SIG-M5 treated with dmso at 0.1 percent for 504 hours (cell line): Measurements from ENCODE around the gene PCDHGA12.
"Not testable (repeated sequence)": the region's sequence is repeated elsewhere in the genome, so short reads cannot be mapped to it uniquely, and the experiment has no call there.

Experiments
- DNase-seq: peaks from one replicate; lab custom pipeline; 2025; ENCODE audit not compliant: unreplicated experiment; lab: John Stamatoyannopoulos, UW

Gene PCDHGA12

DNA sequence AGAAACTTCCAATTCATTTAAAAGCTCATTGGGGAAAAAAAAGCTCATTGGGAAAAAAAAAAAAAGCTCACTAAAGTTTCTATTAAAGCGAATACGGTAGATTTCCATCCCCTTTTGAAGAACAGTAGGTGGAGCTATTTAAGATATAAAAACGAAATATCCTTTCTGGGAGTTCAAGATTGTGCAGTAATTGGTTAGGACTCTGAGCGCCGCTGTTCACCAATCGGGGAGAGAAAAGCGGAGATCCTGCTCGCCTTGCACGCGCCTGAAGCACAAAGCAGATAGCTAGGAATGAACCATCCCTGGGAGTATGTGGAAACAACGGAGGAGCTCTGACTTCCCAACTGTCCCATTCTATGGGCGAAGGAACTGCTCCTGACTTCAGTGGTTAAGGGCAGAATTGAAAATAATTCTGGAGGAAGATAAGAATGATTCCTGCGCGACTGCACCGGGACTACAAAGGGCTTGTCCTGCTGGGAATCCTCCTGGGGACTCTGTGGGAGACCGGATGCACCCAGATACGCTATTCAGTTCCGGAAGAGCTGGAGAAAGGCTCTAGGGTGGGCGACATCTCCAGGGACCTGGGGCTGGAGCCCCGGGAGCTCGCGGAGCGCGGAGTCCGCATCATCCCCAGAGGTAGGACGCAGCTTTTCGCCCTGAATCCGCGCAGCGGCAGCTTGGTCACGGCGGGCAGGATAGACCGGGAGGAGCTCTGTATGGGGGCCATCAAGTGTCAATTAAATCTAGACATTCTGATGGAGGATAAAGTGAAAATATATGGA lies at the start of gene PCDHGA12:
Gene PCDHGA12, plus strand, starts transcription at position 176 of the 782 bp plus-strand sequence. Its CDS starts 253 bp downstream, at position 429.
- DNase-seq = peak; percentile 7

DNA sequence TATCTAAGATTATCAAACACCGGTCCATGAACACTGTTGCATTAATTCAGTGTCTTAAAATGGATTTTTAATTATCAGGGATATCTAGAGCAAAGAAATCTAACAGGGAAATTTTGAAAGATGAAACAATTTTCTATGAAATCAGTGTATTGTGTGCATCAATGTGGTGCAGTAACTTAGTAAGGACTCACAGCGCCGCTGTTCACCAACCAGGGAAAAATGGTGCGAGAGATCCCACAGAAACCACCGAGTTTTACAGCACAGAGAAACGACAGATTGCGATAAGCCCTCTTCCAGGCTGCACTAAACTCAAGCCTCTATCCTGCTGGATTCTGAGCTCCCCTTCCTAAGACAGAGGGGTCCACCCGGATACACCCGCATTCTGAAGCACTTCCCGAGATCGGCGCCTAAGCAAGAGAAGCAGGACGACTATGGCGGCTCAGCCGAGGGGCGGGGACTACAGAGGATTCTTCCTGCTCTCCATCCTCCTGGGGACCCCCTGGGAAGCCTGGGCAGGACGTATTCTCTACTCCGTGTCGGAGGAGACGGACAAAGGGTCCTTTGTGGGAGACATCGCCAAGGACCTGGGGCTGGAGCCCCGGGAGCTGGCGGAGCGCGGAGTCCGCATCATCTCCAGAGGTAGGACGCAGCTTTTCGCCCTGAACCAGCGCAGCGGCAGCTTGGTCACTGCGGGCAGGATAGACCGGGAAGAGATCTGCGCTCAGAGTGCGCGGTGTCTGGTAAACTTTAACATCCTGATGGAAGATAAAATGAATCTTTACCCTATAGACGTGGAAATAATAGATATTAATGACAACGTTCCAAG lies 47.6 kb upstream of the PCDHGA12 start, which contains the start of gene PCDHGA7:
Gene PCDHGA7, plus strand, starts transcription at position 274 of the 826 bp plus-strand sequence. Its CDS starts 158 bp downstream, at position 432.
- DNase-seq = no peak

GRCh38 chr5:141383345-141383744 lies 47.0 kb upstream of the PCDHGA12 start:
- no peak for DNase-seq

- no peak for DNase-seq
These were observed 45.6 kb upstream of the PCDHGA12 start for GRCh38 chr5:141384471-141385267.

GRCh38 chr5:141387557-141388311 lies 42.6 kb upstream of the PCDHGA12 start, which contains the start of gene PCDHGB4:
Gene PCDHGB4 (plus strand): TSS chr5:141387698. CDS start chr5:141387885, 187 bp downstream.
- DNase-seq = not testable (repeated sequence)

- no peak for DNase-seq
These were observed 41.6 kb upstream of the PCDHGA12 start for GRCh38 chr5:141388661-141389060.

DNA sequence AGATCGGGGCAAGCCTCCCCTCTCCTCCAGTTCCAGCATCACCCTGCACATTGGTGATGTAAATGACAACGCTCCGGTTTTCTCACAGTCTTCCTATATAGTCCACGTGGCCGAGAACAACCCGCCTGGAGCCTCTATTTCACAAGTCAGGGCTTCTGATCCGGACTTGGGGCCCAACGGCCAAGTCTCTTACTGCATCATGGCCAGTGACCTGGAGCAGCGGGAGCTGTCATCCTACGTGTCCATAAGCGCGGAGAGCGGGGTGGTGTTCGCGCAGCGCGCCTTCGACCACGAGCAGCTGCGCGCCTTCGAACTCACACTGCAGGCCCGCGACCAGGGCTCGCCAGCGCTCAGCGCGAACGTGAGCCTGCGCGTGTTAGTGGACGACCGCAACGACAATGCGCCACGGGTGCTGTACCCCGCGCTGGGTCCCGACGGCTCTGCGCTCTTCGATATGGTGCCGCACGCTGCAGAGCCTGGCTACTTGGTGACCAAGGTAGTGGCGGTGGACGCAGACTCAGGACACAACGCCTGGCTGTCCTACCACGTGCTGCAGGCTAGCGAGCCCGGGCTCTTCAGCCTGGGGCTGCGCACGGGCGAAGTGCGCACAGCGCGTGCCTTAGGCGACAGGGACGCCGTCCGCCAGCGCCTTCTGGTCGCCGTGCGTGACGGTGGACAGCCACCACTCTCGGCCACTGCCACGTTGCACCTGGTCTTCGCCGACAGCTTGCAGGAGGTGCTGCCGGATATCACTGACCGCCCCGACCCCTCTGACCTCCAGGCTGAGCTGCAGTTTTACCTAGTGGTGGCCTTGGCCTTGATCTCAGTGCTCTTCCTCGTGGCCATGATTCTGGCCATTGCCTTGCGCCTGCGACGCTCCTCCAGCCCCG lies 40.9 kb upstream of the PCDHGA12 start:
- no peak for DNase-seq

DNA sequence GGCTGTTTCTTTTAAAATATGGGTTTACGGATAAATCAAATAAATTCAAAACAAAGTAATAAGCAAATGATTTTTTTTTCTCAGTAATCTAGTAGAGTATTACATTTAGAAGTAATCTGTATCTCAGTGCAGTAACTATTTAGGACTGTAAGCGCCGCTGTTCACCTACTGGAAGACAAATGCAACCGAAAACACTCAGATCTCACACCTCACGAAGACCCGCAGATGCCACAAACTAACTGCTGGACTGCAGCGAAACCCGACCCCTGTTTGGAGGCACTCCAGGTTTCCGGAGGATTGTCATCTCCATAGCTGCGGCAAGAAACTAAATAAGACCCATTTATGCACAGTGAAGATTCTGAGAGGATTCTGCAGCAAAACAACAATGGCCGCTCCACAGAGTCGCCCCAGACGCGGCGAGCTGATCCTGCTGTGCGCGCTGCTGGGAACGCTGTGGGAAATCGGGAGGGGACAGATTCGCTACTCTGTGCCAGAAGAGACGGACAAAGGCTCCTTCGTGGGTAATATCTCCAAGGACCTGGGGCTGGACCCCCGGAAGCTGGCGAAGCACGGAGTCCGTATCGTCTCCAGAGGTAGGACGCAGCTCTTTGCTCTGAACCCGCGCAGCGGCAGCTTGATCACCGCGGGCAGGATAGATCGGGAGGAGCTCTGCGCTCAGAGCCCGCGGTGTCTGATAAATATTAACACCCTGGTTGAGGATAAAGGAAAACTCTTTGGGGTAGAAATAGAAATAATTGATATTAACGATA lies 37.7 kb upstream of the PCDHGA12 start, which contains the start of gene PCDHGA8:
Gene PCDHGA8, plus strand, starts transcription at position 205 of the 770 bp plus-strand sequence. Its CDS starts 181 bp downstream, at position 386.
- DNase-seq = no peak

DNA sequence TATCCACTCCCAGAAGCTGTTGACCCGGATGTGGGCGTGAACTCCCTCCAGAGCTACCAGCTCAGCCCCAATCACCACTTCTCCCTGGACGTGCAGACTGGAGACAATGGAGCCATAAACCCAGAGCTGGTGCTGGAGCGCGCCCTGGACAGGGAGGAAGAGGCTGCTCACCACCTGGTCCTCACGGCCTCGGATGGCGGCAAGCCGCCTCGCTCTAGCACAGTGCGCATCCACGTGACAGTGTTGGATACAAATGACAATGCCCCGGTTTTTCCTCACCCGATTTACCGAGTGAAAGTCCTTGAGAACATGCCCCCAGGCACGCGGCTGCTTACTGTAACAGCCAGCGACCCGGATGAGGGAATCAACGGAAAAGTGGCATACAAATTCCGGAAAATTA lies 37.0 kb upstream of the PCDHGA12 start:
- no peak for DNase-seq

GRCh38 chr5:141394401-141395187 lies 35.7 kb upstream of the PCDHGA12 start:
- not testable (repeated sequence) for DNase-seq

DNA sequence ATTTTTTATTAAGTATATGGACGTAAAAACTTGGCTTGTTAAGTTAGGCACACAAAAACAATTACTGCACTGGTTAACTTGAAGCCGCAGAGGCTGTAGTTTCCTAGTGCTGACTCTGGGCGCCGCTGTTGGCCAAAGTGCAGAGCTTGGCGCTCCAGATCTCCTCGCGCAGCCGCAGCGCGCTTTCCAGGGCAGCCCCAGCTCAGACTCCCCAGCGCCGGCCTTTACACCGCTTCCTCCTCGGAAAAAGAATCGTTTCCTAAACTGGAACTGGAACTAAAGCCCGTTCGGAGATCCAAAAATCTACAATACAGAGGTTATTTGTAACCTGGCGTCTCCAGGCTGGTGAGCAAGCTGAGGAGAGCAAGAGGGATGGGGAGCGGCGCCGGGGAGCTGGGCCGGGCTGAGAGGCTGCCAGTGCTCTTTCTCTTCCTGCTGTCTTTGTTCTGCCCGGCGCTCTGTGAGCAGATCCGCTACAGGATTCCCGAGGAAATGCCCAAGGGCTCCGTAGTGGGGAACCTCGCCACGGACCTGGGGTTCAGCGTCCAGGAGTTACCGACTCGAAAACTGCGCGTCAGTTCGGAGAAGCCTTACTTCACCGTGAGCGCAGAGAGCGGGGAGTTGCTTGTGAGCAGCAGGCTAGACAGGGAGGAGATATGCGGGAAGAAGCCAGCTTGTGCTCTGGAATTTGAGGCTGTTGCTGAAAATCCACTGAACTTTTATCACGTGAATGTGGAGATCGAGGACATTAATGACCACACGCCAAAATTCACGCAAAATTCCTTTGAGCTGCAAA lies 32.4 kb upstream of the PCDHGA12 start, which contains the start of gene PCDHGB5:
Gene PCDHGB5, plus strand, starts transcription at position 192 of the 796 bp plus-strand sequence. Its CDS starts 181 bp downstream, at position 373.
- not testable (repeated sequence) for DNase-seq

DNA sequence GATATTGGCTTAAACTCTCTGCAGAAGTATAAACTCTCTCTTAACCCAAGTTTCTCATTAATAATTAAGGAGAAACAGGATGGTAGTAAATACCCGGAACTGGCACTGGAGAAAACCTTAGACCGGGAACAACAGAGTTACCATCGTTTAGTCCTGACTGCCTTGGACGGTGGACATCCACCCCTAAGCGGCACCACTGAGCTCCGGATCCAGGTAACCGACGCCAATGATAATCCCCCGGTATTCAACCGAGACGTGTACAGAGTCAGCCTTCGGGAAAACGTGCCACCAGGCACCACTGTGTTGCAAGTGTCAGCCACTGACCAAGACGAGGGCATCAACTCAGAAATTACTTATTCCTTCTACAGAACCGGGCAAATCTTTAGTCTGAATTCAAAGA lies 31.7 kb upstream of the PCDHGA12 start:
- DNase-seq = no peak

- DNase-seq = no peak
These were observed 30.6 kb upstream of the PCDHGA12 start for GRCh38 chr5:141399555-141400258.

DNA sequence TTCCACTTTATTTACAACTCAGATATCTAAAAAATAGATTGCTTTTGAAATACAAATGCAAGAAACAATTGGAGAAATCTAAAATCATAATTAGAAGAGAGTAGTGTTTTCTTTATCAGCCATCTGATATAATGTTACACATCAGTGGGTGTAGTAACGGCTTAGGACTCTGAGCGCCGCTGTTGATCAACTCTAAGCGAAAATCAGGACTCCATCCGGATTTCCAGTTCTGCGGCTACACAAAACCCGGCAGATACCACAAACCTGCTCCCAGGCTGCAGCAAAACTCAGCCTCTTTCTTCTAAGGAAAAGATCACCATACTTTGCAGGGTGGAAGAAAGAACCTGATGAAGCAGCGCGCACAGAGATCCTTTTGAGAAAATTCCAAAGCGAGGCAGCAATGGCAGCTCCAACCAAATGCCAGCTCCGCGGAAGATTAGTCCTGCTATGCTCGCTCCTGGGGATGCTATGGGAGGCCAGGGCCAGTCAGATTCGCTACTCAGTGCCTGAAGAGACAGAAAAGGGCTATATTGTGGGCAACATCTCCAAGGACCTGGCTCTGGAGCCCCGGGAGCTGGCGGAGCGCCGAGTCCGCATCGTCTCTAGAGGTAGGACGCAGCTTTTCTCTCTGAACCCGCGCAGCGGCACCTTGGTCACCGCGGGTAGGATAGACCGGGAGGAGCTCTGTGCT lies 27.6 kb upstream of the PCDHGA12 start, which contains the start of gene PCDHGA9:
Gene PCDHGA9, plus strand, starts transcription at position 226 of the 691 bp plus-strand sequence. Its CDS starts 175 bp downstream, at position 401.
- no peak for DNase-seq

DNA sequence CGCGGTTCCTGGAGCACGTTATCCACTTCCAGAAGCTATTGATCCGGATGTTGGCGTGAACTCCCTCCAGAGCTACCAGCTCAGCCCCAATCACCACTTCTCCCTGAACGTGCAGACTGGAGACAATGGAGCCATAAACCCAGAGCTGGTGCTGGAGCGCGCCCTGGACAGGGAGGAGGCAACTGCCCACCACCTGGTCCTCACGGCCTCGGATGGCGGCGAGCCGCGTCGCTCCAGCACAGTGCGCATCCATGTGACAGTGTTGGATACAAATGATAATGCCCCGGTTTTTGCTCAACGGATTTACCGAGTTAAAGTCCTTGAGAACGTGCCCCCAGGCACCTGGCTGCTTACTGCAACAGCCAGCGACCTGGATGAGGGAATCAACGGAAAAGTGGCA lies 26.9 kb upstream of the PCDHGA12 start:
- no peak for DNase-seq
